ENCODE data around the gene CTIF. TPM values are rescaled to one million over a fixed set of nuclear protein-coding genes. Genes with fewer than 3 reads are reported as not detected.
A peak's percentile ranks its signal among the peaks of the same experiment; 100 is the strongest.

The CTIF gene
- total RNA-seq, 1 donor from 2014 or later: 15.0 TPM

DNA sequence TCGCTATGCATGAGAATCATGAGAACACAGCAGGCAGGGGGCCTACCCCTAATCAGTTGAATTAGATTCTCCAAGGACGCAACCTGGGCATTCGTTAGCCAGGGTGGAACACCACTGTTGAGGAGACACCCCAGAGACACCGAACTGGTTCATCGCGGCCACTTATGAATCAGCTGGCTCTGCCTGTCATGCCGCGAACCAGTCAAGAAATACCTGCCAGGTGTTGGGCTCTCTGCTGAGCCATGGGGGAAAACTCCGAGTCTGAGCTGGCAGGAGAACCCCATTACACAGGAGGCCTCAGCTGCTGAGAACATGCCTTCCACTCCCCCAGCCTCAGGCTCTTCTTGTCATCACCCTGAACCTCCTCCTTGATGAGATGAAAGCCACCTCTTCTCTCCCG is 227.7 kb downstream of the CTIF start:
- TF ChIP-seq, protein P1, sequence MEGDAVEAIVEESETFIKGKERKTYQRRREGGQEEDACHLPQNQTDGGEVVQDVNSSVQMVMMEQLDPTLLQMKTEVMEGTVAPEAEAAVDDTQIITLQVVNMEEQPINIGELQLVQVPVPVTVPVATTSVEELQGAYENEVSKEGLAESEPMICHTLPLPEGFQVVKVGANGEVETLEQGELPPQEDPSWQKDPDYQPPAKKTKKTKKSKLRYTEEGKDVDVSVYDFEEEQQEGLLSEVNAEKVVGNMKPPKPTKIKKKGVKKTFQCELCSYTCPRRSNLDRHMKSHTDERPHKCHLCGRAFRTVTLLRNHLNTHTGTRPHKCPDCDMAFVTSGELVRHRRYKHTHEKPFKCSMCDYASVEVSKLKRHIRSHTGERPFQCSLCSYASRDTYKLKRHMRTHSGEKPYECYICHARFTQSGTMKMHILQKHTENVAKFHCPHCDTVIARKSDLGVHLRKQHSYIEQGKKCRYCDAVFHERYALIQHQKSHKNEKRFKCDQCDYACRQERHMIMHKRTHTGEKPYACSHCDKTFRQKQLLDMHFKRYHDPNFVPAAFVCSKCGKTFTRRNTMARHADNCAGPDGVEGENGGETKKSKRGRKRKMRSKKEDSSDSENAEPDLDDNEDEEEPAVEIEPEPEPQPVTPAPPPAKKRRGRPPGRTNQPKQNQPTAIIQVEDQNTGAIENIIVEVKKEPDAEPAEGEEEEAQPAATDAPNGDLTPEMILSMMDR (IDR thresholded peaks at IDR 0.05; ENCODE audit: insufficient read depth, low read length, severe bottlenecking): no peak
- Histone ChIP-seq H3K27me3 (ENCODE audit: control insufficient read depth, insufficient read depth, low read length) (no peaks in the 10 kb centered on the region), H3K4me3 (ENCODE audit: low read depth, low read length) (no peak overlapping the region), H3K36me3 (ENCODE audit: control insufficient read depth, insufficient read depth, low read length) (peaks cover 20% of the 10 kb centered on the region)
- FAIRE-seq: peak; percentile 86
- DNase-seq (ENCODE audit: low read depth): no peak

DNA sequence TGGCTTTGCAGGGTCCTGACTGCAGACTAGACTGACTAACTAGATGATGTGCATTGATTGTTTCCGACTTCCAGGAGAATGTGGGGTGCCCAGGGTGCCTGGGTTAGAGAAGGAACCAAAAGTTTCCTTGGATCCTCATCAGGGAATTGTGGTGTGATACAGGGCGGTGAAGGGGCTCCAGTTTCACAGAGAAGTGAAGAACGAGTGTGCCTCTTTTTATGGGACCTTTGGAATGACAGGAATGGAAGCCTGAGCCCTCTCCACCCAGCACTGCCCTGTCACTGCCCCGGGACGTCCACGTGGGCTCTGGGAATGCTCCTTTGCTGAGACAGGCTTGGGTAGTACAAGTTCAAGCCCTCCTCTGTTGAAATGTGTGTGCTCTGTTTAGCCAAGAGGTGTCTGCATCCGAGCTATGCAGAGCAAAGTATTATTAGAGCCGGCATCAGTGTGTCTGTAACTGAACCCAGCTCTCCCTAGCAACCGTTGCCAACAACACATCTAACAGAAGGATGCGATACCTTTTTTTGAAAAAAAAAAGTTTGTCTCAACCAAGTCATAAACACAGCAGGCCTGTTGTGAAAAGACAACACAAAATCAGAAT is 228.4 kb downstream of the CTIF start:
- no peak for DNase-seq (ENCODE audit: low read depth)
- TF ChIP-seq, protein P1 (IDR thresholded peaks at IDR 0.05; ENCODE audit: insufficient read depth, low read length, severe bottlenecking): no peak
- H3K4me3 ChIP-seq (ENCODE audit: low read depth, low read length): no peak overlapping the region
- H3K27me3 ChIP-seq (ENCODE audit: control insufficient read depth, insufficient read depth, low read length): no peaks in the 10 kb centered on the region
- peaks cover 16% of the 10 kb centered on the region for H3K36me3 ChIP-seq (ENCODE audit: control insufficient read depth, insufficient read depth, low read length)
- no peak for FAIRE-seq

DNA sequence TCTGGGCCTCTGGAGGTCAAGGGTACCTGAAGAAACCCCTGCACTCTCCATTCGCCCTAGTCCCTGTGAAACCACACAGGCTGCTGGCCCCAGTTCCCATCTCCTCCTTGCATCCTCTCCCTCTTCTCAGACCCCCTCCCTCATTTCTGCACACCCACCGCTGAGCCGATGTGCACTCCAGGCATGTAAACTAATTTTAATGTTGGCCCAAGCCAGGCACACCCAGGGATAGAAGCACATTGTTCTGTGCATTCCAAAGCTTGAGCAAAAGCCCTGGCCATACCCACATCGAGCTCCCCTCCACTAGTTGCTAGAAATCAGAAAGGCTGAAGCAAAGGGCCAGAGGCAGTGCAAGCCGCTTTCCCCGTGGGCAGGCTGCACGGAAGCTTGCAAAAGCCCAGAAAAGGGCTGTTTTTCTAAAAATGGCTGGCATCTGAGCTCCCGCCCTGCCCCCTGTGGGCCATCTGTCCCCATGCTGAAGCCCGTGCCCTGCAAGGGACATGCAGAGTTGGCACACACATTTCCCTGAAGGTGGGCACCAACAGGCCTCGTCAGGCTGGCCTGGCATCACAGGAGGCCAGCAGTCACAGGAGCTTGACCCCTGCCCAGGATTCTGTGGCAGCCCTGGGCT is 230.3 kb downstream of the CTIF start:
- no peak for FAIRE-seq
- H3K36me3 ChIP-seq (ENCODE audit: control insufficient read depth, insufficient read depth, low read length): peaks cover 16% of the 10 kb centered on the region
- no peaks in the 10 kb centered on the region for H3K27me3 ChIP-seq (ENCODE audit: control insufficient read depth, insufficient read depth, low read length)
- H3K4me3 ChIP-seq (ENCODE audit: low read depth, low read length): no peak overlapping the region
- DNase-seq (ENCODE audit: low read depth): no peak
- TF ChIP-seq, protein P1 (IDR thresholded peaks at IDR 0.05; ENCODE audit: insufficient read depth, low read length, severe bottlenecking): no peak

DNA sequence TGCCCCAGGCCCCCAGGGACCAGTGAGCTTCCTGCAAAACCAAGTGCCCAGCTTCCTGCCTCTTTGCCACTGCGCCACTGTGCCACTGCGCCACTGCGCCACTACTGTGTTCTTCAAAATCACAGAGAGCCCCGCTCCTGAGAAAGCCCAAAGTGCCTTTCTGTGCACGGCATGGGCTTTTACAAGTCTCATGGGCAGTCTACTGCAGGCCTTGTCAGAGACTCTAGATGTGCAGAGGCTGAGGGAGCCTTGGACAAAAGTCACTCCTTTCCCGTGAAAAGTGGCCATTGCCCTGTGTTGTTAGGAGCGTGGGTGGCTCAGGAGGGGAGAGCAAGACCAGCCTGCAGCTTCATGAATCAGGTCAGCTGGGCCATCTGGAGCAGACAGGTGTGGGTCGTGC is 231.4 kb downstream of the CTIF start:
- no peak for DNase-seq (ENCODE audit: low read depth)
- FAIRE-seq: no peak
- peaks cover 14% of the 10 kb centered on the region for H3K36me3 ChIP-seq (ENCODE audit: control insufficient read depth, insufficient read depth, low read length)
- H3K4me3 ChIP-seq (ENCODE audit: low read depth, low read length): no peak overlapping the region
- H3K27me3 ChIP-seq (ENCODE audit: control insufficient read depth, insufficient read depth, low read length): no peaks in the 10 kb centered on the region
- TF ChIP-seq, protein P1 (IDR thresholded peaks at IDR 0.05; ENCODE audit: insufficient read depth, low read length, severe bottlenecking): no peak

DNA sequence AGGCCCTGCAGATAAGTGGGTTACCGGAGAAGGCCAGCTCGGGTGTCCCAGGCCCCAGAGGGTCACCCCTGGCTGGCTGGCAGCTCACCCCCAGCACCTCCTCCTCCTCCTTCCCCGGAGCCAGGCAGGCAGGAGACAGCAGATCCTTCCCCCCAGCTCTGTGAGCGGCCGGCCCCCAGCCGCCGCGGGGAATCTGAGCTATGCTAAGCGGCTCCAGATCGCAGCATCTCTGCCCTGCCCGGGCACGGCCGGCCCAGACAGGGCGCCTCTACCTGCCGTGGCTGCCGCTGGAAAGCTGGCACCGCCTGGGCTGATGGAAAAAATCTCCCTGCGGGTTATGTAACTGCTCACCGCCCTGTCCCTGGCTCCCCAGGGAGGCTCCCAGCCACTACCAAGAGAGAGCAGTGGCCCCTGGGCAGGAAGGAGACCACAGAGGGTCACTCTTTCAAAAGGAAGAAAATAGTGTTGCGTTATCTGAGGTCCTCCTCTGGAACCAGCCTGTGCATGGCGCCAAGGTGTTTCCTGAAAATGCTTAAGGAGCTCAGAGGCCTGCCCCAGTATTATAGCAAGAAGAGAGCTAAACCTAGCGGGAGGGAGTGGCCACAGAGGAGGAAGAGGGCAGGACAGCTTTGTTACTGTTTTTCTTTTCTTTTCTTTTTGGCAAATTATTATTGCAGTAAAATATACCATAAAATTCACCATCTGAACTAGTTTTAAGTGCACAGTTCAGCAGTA is 233.0 kb downstream of the CTIF start:
- Histone ChIP-seq H3K4me3 (ENCODE audit: low read depth, low read length) (no peak overlapping the region), H3K36me3 (ENCODE audit: control insufficient read depth, insufficient read depth, low read length) (peaks cover 13% of the 10 kb centered on the region), H3K27me3 (ENCODE audit: control insufficient read depth, insufficient read depth, low read length) (no peaks in the 10 kb centered on the region)
- DNase-seq (ENCODE audit: low read depth) (no peak), FAIRE-seq (no peak)
- TF ChIP-seq, protein P1 (IDR thresholded peaks at IDR 0.05; ENCODE audit: insufficient read depth, low read length, severe bottlenecking): no peak
